ENCODE data around the gene USP6NL.

USP6NL gene

DNA sequence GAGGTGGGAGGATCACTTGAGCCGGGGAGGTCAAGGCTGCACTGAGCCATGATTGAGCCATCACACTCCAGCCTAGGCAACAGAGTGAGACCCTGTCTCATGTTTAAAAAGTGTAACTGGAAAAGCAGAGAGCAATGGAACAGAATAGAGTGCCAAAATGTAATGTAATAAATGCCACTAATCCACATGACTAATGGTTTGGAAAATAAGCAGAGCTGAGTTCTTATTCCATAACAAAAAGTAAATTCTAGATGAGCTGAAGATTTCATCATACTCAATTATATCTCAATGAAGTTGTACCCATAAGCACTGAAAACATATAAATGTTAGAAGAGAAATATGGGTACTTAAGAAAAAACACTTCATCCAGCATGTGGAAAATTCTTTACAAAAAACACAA is 132.6 kb downstream of the USP6NL start:
- no peak for DNase-seq (ENCODE audit: low spot score)

DNA sequence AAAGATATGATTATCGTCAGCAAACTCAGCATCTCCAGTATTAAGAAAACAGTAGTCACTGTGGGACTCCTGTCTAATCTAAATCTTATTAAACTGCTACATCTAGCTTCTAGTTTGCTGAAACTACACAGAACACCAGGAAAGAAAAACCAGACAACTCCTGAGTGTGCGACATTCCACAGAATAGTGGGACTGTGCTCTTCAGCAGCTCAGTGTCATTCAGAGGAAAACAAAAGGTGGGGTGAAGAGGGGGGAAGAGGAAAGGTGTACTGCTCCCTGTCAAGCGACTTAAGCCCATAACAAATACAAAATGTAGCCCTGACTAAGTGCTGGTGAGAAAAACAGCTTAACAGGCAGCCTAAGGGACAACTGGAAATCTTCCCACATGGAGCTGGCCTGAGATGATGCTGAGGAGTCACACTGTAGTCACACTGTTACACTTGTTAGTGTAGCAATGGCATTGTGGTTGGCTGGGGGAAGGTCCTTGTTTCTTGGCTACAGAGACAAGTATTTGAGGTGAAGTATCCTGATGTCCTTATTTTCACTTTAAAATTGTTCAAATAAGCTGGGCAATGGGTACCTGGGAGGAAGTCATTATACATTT is 135.5 kb downstream of the USP6NL start:
- DNase-seq (ENCODE audit: low spot score) = no peak

DNA sequence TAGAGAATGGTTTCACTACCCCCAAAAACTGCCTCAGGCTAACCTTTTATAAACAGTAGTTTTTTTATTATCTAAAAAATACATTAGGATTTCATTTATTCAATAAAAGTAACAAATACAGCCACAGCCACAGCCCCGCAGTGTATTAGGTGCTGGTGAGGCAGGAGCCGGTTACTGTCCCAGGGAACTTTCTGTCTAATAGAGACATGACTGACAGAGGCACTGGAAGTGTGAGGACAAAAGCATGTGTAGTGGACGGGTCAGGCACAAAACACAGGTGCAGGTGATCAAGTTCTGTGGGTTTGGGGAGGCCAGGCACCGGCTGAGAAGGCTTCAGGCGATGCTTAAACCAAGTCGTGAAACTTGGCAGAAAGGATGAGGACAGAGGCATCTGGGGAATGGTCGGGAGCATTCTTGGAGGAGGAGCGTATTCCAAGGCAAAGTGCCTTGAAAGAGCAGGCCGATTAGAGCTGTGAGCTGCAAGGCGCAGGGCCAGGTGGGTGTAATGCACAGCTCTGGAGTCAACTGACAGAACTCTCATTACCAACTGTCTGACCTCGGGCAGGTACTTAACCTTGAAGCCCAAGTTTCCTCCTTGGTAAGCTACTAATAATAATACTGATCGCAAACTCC is 138.2 kb downstream of the USP6NL start:
- no peak for DNase-seq (ENCODE audit: low spot score)

DNA sequence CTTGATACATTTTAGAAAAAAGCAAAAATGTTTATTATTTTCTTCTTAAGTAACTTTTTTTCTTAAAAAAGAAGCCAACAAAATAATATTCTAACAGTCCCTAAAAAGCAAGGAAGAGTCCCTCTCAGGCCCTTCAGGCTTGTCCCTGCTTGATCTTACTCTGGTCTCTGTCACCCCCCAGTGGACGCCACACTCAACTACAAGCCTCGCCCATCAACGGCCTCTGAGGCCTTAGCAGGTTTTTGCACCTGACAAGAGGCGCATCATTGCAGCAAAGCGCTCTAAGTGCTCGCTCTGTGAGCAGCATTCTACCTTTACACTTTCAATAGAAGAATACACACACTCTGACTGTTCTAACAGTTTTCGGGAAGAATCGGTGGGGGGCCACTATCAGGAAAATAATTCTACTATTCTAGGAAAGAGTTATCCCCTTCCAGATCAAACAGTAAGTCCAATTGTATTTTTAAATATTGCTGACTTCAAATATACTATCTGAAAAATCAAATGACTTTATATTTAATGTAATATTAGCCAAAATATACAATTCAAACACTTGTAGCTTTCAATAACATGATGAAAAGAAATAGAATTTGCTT is 139.2 kb downstream of the USP6NL start:
- peak; percentile 30 for DNase-seq (ENCODE audit: low spot score)

DNA sequence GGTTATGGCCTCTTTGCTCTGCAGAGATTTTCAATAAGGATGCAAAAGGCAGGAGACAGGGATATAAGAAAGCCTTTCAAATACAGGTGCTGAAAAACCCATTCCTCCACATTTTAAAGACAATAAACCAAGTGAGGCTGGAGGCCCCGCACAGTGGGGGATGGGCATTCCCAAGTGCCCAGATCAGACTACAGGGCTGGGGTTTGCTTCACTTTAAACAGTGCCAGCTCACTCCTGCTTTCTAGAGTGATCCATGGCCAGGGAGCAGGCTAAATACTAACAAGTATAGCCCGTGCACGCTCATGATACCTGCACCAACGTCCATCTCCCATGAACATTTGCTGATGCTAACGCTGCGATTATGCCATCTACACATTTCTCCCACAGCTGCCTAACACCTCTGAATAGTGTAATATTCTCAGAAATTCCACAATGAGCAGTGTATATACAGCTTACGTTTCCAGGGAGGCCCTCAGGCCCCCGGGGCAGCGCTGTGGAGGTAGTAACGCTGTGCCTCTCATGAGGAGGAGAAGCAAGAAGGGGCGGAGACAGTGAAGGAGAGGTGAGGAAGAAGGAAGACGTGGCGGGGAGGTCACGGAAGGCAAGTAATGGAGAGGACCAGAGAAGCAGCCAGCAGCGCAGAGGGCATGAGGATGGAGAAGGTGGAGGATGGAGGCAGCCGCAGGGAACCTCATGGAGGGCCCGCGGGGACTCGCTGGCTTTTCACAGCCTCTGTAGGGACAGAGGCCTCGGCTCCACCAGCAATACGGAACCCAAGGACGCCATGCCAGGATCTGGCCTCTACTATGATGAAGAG is 141.7 kb downstream of the USP6NL start:
- DNase-seq (ENCODE audit: low spot score) = no peak

DNA sequence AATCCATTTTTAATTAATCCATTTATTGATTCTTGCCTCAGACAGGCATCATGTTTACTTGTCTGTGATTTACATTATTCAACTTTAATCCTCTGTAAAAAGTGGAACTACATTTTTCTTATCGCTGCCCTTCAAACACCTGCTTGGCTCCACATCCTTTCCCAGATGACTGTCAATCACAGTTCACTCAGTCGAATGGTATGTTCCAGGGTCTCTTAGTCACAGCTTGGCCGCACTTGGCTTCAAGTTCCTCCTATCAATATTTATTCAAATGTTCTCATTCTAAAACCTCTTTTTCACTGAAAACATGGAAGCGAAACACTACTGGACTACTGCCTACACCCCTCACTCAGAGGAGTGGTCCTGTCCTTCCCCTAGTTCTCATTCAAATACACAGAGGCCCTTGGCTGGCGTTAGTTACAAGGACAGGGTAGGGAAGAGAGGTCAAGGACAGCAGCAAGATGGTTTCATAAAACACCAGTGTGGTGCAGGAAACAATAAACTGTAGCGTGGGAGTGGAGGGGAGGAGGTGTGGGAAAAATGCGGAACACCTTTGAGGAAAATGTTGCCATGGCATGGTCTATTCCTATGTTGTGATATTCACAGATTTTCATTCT is 143.2 kb downstream of the USP6NL start:
- DNase-seq (ENCODE audit: low spot score) = no peak

DNA sequence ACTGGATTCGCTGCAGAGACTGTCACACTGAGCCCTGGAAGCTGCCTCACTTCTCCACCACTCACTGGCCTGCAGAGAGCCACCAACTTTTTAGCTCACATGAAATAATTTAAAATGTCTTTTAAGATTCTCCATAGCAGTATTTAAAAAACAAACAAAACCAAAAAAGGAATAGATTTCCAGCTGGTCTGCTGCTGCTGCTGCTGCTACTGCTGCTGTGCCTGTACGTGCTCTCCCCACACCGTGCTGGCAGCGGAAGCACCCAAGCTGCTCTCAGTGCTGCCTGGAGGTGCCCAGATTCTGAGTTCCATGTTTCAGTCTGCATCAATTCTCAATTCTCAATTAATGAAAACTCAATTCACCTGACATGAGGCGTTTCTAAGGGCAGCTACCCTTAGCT is 146.0 kb downstream of the USP6NL start:
- DNase-seq (ENCODE audit: low spot score) = no peak

DNA sequence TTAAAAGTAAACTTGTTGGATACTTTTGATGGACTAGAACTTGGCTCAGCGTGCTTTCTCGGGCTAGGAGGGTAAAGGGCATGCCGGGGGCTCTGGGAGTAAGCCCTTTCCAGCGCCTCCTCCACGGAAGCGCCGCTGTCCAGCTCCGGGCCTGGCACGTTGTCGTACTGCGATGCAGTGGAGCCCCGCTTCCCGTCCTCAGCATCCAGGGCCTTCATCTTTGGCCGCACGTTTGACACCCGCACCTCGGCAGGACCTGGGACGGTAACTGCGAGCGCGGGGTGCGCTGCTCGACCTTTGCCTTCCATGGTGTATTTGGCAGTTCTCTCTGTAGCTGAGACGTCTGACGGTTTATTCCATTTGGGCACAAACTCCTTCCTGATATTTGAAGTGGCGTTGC is 148.3 kb downstream of the USP6NL start:
- DNase-seq (ENCODE audit: low spot score) = no peak

DNA sequence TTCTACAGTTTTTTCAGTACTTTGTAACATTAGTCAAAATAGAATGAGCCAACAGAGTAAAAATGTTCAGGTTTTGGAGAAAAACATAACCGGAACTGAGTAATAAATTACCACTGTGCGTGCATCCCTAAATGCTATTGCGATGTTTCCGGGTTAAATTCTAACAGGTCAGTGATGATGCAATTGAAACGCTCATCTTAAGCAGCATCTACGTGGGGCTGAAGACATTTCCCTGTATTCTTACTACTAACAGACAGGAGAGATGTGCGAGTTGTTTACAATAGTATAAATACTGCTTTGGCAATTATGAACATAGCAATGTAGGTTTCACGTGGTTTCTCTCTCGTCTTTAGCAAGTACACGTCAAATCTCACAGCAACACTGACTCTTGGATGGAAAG is 149.4 kb downstream of the USP6NL start:
- no peak for DNase-seq (ENCODE audit: low spot score)

DNA sequence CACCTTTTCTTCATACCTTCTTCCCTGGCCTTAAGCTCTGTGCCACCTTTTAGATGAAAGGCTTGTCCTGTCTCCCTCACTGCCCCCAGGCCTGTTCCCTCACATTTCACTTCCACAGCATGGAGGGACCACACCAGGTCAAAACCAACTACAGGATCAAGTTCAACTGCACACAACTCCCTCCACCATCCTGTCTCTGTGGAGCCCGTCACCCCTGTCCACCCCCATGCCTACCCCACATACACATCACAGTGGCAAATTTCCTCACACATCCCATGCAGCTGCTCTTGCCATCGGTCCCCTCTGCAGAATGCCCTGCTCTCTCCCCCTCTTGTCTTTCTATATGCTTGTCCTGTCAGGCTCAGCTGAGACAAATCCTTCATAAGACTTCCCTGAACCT is 154.1 kb downstream of the USP6NL start:
- no peak for DNase-seq (ENCODE audit: low spot score)

DNA sequence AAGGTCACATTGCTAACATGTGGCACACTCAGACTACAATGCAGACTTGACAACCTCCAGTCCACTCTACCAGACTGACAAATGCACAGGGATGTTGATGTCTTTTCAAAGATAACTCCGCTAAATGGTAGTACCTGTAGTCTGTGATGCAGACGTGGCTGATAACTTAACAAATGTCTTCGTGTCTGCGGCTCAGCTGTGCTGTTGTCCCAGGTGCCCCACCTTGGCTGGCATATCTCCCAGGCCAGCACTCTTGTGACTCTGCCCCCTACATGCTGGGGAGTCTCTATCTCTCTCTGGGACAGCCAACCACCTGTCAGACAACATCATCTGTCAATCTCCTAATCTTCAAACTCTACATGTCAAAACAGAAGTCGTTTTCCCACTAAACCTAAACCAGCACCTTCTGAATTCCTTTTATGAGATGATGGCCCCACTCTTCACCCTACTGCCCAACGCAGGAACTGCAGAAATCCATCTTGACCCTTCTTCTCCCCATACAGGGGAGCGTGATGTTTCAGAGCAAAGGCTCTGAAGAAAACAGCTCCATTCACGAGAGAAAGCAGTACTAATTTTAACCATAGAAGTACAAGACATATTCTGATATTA is 156.4 kb downstream of the USP6NL start:
- DNase-seq (ENCODE audit: low spot score) = no peak

DNA sequence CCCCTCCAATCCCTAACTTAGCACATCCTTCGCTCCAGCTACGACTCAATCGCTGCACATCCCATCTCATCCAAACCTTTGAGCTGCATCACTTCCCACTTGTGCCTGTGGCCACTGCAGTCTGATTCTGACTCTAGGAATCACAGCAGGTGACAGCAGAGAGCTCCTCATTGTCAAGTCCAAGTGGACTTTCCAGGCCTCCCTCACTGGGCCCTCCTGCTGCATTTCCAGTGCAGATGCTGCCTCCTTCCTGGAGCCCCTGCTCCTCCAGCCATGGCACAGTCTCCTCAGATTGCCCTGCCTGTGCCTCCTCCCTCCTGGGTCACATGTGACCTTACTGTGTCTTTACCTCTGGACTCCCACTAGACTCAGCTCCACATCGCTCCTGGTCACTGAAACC is 157.3 kb downstream of the USP6NL start:
- no peak for DNase-seq (ENCODE audit: low spot score)

DNA sequence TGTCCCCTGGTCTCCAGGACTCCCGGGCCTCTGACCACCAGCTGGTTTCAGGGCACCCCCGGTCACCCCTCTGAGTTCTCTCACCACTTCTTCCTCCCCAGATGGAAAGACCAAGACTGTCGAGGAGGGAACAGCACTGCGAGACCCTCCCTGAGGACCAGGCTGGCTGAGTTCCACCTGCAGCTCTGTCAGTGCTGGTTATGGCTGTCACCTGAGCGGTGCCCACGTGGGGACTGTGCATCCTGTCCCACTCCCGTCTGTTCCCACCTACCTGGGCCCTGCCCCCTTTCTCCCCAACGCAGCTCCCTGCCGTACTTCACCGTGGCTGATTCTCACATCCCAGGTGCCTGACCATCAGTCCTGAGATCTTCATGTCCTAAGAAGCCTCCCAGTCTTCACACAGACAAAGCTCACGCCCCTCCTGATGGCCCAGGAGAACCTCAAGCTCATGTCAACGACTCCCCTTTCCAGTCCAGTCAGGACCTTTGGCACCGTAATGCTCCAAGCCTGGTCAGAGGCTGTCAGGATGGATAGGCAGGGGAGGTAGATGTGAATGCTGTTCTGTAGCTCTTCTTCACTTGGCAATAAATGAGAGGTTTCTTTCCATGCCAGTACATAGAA is 159.7 kb downstream of the USP6NL start:
- no peak for DNase-seq (ENCODE audit: low spot score)

DNA sequence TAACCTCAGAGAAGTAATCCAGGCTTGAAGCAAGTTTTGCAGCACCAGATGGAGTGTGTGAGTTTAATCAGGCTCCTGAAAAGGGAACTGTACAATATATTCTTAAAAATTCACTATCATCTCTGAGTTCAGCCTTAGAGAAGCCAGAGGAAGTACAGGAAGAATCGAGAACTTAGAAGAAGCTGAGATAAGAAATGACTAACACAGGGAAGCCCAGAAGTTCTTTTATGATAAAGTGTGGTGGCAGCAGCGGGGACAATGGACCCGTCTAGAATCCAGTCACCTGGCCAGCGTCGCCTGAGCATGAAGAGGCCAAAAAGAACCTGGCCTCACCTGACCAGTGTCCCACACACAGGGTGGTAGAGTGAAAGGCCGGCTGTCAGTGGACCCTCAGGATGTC is 161.0 kb downstream of the USP6NL start:
- DNase-seq (ENCODE audit: low spot score) = no peak

DNA sequence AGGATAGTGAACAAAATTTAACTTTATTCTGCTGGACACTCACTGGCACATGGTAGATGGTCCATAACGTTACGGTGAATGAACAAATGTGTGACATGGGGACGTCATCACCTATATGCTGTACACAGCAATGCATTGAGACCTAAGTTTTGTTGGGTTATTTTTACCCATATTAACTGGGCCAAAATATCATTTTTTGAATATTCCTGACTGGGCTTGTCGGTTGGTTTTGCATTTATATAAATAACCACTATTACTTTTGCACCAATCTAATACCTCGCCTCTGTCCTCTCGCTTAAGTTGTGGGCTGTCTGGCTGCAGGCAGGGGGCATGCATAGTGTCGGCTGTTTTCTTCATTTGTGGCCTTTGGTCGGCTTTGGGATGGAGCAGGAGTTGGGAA is 161.7 kb downstream of the USP6NL start:
- DNase-seq (ENCODE audit: low spot score) = no peak

DNA sequence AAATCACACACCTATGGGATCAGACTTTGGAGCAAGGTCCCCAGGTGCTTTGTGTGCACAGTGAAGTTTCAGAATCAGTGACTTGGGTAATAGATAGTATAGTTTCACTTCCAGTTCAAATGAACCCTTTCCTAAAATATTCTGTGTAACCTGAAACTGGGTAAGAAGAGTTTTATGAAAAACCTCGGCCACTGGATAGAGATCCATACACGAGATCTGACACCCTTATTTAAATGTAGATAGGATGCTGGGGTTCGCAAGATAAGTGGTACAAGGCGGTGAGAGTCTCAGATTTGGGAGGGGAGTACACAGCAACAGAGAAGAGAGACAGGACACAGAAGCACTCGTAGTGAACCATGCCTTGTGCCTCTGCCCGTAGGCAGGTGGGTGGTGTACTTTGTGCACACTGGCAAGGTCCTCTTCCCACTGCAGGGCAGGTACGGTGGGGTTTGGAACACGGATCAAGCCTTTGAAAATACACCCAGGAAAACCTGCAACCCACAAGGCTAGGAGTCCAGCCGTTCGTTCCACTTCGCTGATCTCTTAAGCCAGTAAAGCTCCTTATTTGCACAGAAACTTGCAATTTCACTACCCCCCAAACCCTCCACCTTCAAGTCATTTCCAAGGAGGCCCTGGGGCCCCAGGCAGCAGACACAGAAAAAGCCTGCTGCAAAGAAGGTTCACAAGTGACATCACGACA is 162.8 kb downstream of the USP6NL start:
- DNase-seq (ENCODE audit: low spot score) = no peak

DNA sequence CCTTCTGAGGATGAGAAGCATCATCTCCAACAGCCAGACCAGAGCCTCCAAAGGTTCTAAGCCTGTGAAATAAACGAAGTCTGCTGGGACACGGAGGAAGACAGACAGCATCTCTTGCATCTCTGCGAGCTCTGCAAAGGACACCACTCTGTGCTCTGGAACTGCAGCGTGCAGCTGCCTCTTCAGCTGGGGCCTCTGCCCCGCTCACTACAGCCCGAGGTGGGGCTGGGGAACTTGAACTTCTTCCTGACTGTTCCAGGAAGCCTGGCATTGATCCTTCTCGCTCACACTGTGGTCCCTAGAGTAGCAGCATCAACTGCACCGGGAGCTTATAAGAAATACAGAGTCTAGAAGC is 163.3 kb downstream of the USP6NL start:
- DNase-seq (ENCODE audit: low spot score) = no peak

DNA sequence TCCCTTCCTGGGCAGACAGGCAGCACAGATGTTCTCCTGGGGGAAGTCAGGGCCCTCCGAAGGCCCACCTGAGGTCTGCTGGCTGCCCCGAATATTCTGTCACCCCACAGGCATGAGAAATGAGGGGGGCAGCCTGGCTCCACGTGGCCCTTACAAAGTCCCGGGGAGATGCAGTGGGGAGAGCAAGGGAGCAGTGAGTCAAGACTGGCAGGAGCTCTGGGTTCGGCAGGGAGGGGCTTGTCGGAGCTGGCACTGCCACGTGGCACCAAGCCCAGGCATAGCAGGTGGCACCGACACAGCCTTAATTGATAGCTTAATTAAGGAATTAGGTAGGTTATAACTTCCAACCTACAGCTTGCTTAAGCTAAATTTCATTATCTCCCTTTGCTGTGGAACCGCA is 163.9 kb downstream of the USP6NL start:
- DNase-seq (ENCODE audit: low spot score) = no peak

DNA sequence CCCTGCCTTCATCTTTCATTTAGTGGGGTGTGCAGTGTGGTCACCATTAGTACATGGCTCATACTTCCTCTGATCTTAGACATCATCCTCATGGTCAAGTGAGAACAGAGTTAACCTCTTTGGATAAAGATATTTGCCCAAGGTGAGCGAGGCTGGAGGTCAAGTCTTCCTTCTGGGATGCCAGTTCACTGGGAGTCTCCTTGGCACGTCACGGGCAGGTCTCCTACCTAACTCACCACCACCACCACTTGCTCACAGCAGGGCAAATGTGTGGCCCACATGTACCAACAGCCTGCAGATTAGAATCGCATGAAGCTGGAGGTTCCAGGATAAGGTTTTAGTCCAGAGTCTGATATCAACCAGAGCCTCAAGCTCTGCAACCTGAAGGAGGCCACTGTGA is 164.6 kb downstream of the USP6NL start:
- DNase-seq (ENCODE audit: low spot score) = no peak

DNA sequence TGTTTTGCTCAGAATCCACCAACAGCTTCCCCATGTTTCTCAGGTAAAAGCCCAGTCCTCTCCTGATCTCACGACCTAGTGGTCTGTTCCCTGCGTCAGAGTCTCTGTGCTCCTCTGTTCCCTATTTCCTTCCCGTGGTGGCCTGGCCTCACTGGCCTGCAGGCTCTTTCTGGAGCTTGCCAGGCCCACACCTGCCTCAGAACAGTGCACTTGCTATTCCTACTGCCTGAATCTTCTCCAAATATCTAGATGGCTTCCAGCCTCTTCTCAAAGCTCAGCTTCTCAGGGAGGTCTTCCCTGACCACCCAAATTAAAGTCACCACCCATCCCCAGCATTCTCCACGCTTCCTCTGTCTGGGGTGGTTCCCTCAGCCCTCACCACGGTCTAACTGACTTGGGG is 165.3 kb downstream of the USP6NL start:
- no peak for DNase-seq (ENCODE audit: low spot score)

DNA sequence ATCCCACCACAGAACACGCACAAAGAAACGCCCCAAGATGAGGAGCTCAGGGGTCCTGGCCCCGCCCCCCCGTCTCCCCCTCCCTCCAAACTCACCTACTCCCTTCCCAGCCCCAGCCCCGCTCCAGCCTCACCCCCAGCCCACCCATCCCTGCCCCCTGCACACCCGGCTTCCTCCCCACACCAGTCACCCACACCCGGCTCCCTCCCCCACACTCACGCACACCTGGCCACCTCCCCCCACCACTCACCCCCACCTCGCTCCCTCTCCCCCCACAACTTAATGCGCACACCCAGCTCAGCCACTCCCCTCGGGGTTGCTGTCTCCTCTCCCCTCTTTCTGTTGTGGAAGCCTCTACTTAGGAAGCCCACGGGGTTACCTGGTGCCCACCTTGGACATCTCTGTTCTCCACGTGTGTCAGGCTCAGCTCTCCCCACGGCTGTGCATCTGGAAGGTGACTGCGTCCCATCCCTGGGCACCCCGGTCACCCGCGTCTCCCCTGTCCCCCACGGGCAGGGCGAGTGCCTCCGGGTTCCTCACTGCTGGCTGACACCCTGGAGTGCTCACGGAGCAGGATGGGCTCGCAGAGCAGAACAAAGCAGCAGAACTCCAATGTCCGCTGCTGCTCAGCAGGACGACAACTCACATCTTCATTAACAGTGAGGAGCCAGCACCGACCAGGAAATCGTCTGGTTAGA is 166.8 kb downstream of the USP6NL start:
- no peak for DNase-seq (ENCODE audit: low spot score)
